RCC 7860 (cell line): ENCODE measurements around the gene OVOL1.

Experiments
- DNase-seq: peaks from one replicate; pipeline ENCODE4 v3.0.0-alpha.2; 2015; ENCODE audit warnings: low spot score
- FAIRE-seq: peaks from 2 replicates; lab custom pipeline; 2012; peaks lifted over from hg19 to GRCh38; lab: Jason Lieb, UNC

Gene OVOL1

GRCh38 chr11:65777241-65777640 is 9.6 kb upstream of the OVOL1 start:
- FAIRE-seq: no peak
- DNase-seq: no peak

DNA sequence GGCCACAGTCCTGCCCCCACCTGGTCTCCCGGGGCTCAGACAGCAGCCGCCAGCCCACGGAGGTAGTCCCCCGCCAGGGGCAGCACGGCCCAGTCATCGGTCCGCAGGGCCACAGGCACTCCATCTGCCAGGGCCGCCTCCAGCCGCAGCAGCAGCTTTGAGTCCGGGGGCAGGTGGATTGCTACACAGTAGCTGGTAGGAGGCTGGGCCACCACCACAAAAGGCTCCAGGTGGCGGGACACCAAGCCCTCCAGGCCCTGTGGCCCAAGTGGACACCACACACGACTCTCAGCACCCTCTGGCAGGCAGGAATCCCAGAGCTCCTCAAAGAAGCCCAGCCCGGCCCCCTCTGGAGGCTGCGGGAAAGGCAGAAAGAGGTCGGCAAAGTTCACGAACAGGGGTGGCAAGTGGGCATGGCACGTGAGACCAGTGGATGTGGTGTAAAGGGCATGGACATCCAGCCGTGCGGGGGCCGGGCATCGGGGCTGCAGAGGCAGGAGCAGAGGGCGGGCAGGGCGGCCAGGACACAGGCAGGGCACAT is 9.0 kb upstream of the OVOL1 start:
- DNase-seq (no peak), FAIRE-seq (no peak)

DNA sequence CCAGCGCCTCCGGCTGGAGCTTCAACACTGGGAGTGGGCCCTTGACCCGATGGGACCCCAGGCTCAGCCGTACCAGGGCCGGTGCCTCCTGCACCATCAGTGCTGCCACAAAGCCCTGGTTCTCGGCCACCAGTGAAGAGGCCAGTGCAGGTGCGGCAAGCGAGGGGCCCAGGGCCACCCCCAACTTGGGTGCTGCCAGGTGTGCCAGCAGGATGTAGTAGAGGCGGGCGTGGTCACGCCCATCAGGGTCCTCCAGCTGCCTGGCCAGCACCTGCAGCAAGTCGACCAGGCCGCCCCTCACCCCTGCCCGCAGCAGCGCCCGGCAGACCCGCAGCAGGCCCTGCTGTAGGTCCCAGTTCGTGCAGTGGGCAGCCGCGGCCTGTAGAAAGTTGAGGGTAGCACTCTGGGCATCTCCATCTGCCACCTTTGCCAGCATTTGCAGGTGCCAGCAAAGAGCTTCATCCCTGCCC is 8.4 kb upstream of the OVOL1 start:
- FAIRE-seq (no peak), DNase-seq (no peak)

DNA sequence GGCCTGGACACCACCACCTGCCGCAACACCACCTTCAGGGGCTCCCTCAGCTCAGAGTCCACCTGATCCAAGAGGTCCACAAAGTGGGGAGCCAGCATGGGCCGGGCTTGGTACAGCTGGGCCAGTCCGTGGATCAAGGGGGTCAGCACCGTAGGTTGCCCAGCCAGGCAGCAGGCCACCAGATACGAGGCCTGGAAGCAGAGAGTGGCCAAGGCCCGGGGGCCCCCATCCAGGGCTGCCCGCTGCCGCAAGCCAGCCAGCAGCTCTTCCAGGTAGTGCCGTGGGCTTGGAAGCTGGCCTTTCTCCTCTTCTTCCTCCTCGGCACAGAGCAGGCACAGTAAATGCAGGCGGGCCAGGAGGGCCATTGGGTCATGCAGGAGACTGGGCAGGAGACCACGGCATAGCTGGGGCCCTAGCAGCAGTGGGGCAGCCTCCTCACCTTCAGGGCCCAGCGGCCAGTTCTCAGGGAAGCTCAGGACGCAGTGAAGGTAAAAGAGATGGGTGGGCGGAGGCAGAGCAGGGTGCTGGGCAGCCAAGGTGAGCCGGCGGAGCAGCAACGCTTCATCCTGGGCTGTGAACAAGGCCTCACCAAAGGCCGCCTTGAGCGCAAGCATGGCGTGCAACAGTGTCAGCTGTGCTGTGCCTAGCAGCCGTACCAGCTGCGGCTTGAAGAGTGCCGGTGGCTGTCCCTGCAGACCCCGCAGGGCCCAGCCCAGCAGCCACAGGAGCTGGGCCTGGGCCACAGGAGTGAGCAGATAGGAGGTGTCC is 7.8 kb upstream of the OVOL1 start:
- FAIRE-seq: no peak
- no peak for DNase-seq

DNA sequence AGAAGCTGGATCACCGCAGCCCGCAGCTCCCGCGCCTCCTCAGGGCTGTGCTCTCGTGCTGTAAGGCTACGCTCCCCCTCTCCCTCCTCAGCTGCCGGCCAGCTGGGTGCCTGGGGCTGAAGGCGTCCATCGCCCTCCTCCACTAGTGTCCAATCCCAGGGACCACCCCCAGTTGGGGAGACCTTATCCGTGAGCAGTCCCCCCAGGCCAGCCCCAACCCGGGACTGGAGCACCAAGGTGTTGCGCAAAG is 7.3 kb upstream of the OVOL1 start:
- DNase-seq (no peak), FAIRE-seq (no peak)

DNA sequence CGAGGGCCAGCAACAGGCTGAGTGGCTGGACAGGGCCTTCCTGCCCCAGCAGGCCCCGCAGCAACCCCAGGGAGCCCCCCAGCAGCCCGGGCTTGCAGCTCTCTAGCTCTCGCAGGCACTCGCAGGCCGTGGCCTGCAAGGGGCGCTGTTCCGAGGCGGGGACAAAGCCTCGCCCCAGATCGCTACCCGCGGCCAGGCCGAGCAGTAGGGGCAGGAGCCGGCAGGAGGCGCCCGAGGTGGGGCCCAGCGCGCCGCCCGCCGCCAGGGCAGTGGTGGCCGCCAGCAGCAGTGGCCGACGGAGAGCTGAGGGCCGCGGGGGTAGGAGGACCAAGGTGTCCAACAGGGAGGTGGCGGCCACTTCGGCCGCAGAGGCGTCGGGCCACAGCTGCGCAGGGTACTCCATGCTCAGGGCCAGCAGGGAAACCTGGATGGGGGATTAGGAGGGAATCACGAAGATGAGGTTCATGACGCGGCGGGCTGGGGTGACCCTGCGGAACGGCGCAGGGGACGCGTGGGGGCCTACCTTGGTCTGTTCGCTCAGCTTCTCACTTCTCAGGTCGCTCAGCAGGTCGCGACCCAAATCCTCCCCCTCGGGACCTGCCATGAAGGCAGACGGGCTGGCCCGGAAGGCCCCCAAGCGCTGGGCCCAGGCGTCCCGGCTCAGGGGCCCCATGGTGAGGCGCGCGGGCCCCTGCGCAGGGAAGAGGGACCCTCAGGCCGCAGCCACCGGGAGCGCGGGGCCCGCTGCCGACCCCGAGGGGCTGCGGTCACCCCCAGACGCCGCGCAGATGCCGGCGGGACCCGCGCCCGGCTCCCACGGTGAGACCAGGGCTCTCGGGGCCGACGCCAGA is 6.7 kb upstream of the OVOL1 start:
- DNase-seq: peak; percentile 67
- no peak for FAIRE-seq

- DNase-seq (peak; percentile 34), FAIRE-seq (no peak)
Measured at GRCh38 chr11:65780770-65781151, 6.1 kb upstream of the OVOL1 start, which contains the start of gene AP5B1. AP5B1 (minus strand) TSS chr11:65780976; CDS start chr11:65780591, 385 bp downstream.

DNA sequence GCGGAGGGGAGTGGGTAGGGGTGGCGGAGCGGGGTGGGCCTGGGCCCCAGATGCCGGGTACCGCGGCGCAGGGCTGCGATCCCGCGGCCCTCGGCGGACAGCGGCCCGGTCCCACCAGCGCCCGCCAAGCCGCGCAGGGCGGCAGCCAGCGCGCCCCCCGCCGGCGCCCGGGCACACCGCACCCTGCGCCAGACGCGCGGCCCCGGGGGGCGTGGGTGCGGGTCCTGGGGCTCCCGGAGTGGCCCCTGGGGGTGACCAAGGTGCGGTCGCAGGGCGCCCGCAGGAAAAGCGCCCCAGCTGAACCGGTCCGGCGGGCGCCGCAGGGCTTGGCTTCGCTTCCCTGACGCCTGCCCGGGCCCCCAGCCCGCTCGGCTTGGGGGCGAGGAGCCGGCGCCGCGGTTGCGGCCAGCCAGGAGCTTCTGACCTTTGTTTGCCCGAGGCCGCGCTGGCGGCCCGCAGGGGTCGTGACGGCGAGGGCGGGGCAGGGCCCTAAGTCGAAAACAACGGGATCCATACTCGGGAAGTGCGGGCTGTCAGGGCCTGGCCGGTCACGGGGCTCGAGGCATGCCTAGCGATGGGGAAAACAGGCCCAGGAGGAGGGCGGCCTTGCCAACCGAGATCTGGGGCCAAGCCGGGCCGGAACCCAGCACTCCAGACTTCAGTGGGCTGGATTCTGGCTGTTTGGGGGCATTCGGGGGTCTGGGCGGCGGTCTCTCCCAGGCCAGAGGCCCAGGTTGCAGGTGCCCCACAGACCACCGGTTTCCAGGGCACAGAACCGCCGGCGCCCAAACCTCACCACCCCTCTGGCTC is 5.5 kb upstream of the OVOL1 start:
- no peak for DNase-seq
- no peak for FAIRE-seq

DNA sequence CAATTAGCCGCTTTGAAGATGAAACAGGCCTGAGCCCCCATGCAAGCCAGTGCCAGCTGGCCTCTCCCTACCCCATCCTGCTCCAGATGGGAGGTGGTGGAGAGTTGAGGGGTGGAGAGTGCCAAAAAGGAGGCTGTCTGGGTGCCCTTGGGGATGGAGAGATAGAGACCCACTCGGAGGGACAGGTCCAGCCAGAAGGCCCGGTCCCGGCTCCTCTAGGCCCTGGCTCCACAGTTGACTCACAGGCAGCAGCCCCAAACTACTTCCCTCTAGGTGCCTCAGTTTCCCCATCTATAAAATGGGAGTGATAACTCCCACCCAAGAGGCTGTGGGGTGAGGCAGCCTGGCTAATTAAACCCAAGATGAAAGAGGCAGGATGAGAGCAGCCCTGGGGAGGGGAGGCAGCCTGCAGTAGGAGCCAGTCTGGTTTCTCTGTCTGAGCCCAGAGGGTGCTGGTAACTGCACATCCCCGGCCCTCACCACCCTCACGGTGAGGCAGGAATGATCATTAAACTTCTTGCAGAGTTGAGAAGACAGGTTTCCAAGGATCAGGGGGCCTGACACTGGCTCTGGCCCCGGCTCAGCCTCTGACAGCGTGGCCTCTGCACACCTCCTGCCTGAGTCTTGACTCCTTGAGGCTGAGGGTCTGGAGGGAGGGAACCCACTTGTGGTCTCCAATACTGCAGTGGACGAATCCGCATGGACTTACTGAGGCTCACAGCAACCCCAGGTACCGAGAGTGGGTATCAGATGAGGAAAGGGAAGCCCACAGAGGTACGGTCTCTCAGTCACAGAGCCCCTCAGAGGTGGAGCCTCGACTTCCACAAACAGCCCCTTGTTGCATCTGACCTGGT is 4.7 kb upstream of the OVOL1 start:
- DNase-seq (no peak), FAIRE-seq (no peak)

- DNase-seq: no peak
- FAIRE-seq: no peak
Measured at GRCh38 chr11:65782816-65783228, 4.0 kb upstream of the OVOL1 start.

GRCh38 chr11:65785319-65786007 is 1.4 kb upstream of the OVOL1 start:
- FAIRE-seq (no peak), DNase-seq (no peak)

DNA sequence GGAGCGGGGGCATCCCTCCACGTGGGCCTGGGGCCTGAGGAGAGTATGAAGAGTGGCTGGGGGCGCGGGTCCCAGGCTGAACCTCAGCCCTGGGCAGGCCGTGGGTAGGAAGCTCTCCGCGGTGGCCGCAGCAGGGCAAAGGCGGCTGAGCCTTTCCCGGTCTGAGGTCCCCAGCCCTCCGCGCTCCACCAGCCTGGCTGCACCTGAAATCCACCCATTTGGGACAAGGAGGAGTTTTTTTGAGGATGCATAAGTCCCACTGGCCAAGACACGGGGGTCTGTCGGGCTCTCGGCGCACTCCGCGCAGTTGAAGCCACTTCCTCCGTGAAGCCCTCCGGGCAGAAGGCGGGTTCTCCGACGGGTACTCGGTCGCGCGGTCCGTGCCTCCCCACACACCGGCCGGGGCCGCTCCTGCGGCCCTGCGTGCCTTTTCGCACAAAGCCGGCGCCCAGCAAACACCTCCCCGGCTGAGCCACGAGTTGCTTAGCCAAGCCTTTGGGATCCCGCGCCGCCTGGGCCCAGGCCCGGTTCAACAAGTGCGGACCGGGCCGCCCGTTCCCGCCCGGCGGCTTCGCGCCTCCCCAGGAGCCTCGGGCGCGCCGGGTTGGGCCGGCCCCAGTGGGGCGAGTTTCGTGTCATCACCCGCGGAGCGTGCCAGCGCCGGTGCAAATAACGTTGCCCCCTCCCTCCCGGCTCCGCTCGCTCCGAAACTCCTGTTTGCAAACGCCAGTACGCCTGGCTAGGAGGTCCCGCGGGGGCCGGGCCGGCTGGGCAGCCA is 666 bp upstream of the OVOL1 start:
- no peak for FAIRE-seq
- DNase-seq: no peak

GRCh38 chr11:65787649-65788622 is 1.1 kb downstream of the OVOL1 start:
- FAIRE-seq (no peak), DNase-seq (no peak)

DNA sequence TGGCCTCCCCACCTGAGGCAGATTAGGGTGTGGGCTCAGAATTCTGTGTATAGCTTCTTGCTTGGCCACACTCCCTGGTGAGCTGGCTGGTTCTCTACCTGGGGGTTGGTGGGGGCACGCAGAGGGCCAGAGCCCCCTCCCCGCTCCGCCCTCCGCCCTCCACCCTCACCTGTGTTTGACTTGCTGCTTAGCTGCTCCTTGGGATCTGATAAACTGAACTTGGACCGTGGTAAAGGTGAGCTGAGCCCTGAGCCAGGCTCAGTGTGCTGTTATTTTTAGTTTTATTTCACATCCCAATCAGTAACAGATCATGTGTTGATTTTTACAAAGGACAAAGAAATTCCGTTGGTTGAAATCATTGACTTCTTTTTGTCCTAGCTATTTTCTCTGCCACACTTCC is 2.0 kb downstream of the OVOL1 start:
- DNase-seq: no peak
- FAIRE-seq: no peak

- FAIRE-seq (no peak), DNase-seq (no peak)
Measured at GRCh38 chr11:65789230-65790103, 2.6 kb downstream of the OVOL1 start.

GRCh38 chr11:65790104-65790901 is 3.4 kb downstream of the OVOL1 start:
- DNase-seq (no peak), FAIRE-seq (no peak)
